HG02938 (cell line): Measurements from ENCODE around the gene LMO3.
"Not testable (repeated sequence)": the region's sequence is repeated elsewhere in the genome, so short reads cannot be mapped to it uniquely, and the experiment has no call there.

Source experiments
- ATAC-seq: cut with Tn5 transposase; IDR thresholded peaks from one replicate; pipeline ENCODE4 v1.9.1; 2021; ENCODE audit warnings: mild to moderate bottlenecking, moderate library complexity; ENCODE audit not compliant: unreplicated experiment

LMO3 gene

GRCh38 chr12:16553457-16553856 is 52.5 kb downstream of the LMO3 start:
- ATAC-seq, result no peak

- ATAC-seq, result no peak
These were observed 53.7 kb downstream of the LMO3 start for GRCh38 chr12:16552301-16552700.

- no peak for ATAC-seq
These were observed 60.1 kb downstream of the LMO3 start for GRCh38 chr12:16545836-16546235.

- no peak for ATAC-seq
These were observed 63.4 kb downstream of the LMO3 start for GRCh38 chr12:16542586-16542985.

GRCh38 chr12:16537652-16538051 is 68.3 kb downstream of the LMO3 start:
- not testable (repeated sequence) for ATAC-seq

GRCh38 chr12:16531621-16532020 is 74.3 kb downstream of the LMO3 start:
- ATAC-seq, result no peak

- ATAC-seq, result no peak
These were observed 75.6 kb downstream of the LMO3 start for GRCh38 chr12:16530268-16530850.

GRCh38 chr12:16526693-16527092 is 79.3 kb downstream of the LMO3 start:
- ATAC-seq, result no peak

- no peak for ATAC-seq
These were observed 81.6 kb downstream of the LMO3 start for GRCh38 chr12:16524378-16524777.

GRCh38 chr12:16523951-16524331 is 82.0 kb downstream of the LMO3 start:
- ATAC-seq, result no peak

- ATAC-seq, result no peak
These were observed 82.5 kb downstream of the LMO3 start for GRCh38 chr12:16523284-16523950.

- no peak for ATAC-seq
These were observed 85.6 kb downstream of the LMO3 start for GRCh38 chr12:16520328-16520727.

GRCh38 chr12:16515666-16516065 is 90.3 kb downstream of the LMO3 start:
- ATAC-seq, result no peak

GRCh38 chr12:16513231-16513630 is 92.7 kb downstream of the LMO3 start:
- ATAC-seq, result no peak

GRCh38 chr12:16509411-16509810 is 96.6 kb downstream of the LMO3 start:
- ATAC-seq, result no peak

- ATAC-seq, result no peak
These were observed 99.6 kb downstream of the LMO3 start for GRCh38 chr12:16506394-16506793.

- ATAC-seq, result no peak
These were observed 101.8 kb downstream of the LMO3 start for GRCh38 chr12:16504200-16504599.

GRCh38 chr12:16499611-16500010 is 106.4 kb downstream of the LMO3 start:
- ATAC-seq, result no peak
